ENCODE measurements around the gene CCDC188.

- no peak for TF ChIP-seq REST (IDR thresholded peaks at IDR 0.05; ENCODE audit: insufficient replicate concordance, low read depth)
- TF ChIP-seq CTCF (IDR thresholded peaks at IDR 0.05; ENCODE audit: insufficient read depth, low read length): no peak
- no peak for TF ChIP-seq POLR2AphosphoS5 (IDR thresholded peaks at IDR 0.05; ENCODE audit: low read depth)
Measured at GRCh38 chr22:20145206-20145831, 5.5 kb downstream of the CCDC188 start.
